IMR-90 (cell line): ENCODE results near the gene CENPM. TPM values are rescaled to one million over a fixed set of nuclear protein-coding genes. Genes with fewer than 3 reads are reported as not detected.

Experiments
- ATAC-seq: fragments of 200-7000 bp; cut with Tn5 transposase; 2 replicates; pipeline ENCODE4 v1.9.1; 2020; ENCODE audit warnings: low read depth, mild to moderate bottlenecking, moderate library complexity
- BruUV-seq: library from RNA; stranded (reverse); fragments of 400-500 nt; replicated peaks from 2 replicates; lab custom pipeline; 2021; lab: Mats Ljungman, UMichigan
- CTCF ChIA-PET: fragments of 300-600 bp; formaldehyde crosslinking; extraction: SDS; loops from one replicate; lab custom pipeline; 2021; ENCODE audit warnings: antibody characterized with exemption; lab: Yijun Ruan, JAX
- POLR2A ChIA-PET: fragments of 300-600 bp; sonication (Branson Sonifier 250); formaldehyde crosslinking; loops from one replicate; lab custom pipeline; 2022; ENCODE audit warnings: antibody characterized with exemption; ENCODE audit not compliant: unreplicated experiment; lab: Charles Lee
- DNase-seq: peaks from one replicate; pipeline ENCODE4 v3.0.0; 2013
- H2AFZ ChIP-seq: replicated peaks from 2 replicates; pipeline ENCODE3; 2013; ENCODE audit warnings: low read length, mild to moderate bottlenecking; ENCODE audit not compliant: poor library complexity
- H2AK5ac ChIP-seq: 2 replicates; pipeline ENCODE4 v1.6.1; 2013; ENCODE audit warnings: low read depth, low read length, inconsistent platforms
- H2AK9ac ChIP-seq: replicated peaks from 2 replicates; pipeline ENCODE3; 2013; ENCODE audit warnings: mild to moderate bottlenecking, low read depth, low read length, moderate library complexity; ENCODE audit not compliant: poor library complexity
- H2BK120ac ChIP-seq: 2 replicates; pipeline ENCODE4 v1.6.1; 2013; ENCODE audit warnings: low read depth, low read length, inconsistent platforms
- H2BK15ac ChIP-seq: 3 replicates; pipeline ENCODE4 v1.6.1; 2013; ENCODE audit warnings: low read depth, low read length, inconsistent platforms
- H2BK20ac ChIP-seq: 2 replicates; pipeline ENCODE4 v1.6.1; 2013; ENCODE audit warnings: low read depth, mild to moderate bottlenecking, inconsistent platforms, low read length, moderate library complexity
- H2BK5ac ChIP-seq: 2 replicates; pipeline ENCODE4 v1.6.1; 2013; ENCODE audit warnings: mild to moderate bottlenecking, low read depth, low read length, inconsistent platforms; ENCODE audit not compliant: poor library complexity, severe bottlenecking
- H3K14ac ChIP-seq: replicated peaks from 2 replicates; pipeline ENCODE4 v1.6.1; 2013; ENCODE audit warnings: low read depth, low read length, inconsistent platforms
- H3K18ac ChIP-seq: 2 replicates; pipeline ENCODE4 v1.6.1; 2013; ENCODE audit warnings: low read depth, low read length, control low read depth
- H3K23ac ChIP-seq: 2 replicates; pipeline ENCODE4 v1.6.1; 2013; ENCODE audit warnings: low read depth, low read length, inconsistent platforms
- H3K27ac ChIP-seq: 2 replicates; pipeline ENCODE4 v1.5.1; 2013; ENCODE audit warnings: mild to moderate bottlenecking, control low read depth, low read length; ENCODE audit not compliant: insufficient read depth
- H3K27me3 ChIP-seq: 2 replicates; pipeline ENCODE4 v1.6.1; 2013; ENCODE audit warnings: low read length; ENCODE audit not compliant: control insufficient read depth, insufficient read depth
- H3K36me3 ChIP-seq: 2 replicates; pipeline ENCODE4 v1.6.1; 2013; ENCODE audit warnings: low read length, mixed read lengths; ENCODE audit not compliant: control insufficient read depth, insufficient read depth
- H3K4ac ChIP-seq: 2 replicates; pipeline ENCODE4 v1.6.1; 2013; ENCODE audit warnings: low read depth, low read length, inconsistent platforms
- H3K4me1 ChIP-seq: 2 replicates; pipeline ENCODE4 v1.6.1; 2013; ENCODE audit warnings: low read length, mixed read lengths; ENCODE audit not compliant: control insufficient read depth, insufficient read depth
- H3K4me2 ChIP-seq: 2 replicates; pipeline ENCODE4 v1.6.1; 2013; ENCODE audit warnings: low read depth, mild to moderate bottlenecking, control low read depth, low read length, moderate library complexity
- H3K4me3 ChIP-seq: 2 replicates; pipeline ENCODE4 v1.5.1; 2013; ENCODE audit warnings: low read depth, mild to moderate bottlenecking, control low read depth, low read length, moderate library complexity; ENCODE audit not compliant: insufficient read depth
- H3K56ac ChIP-seq: 2 replicates; pipeline ENCODE4 v1.6.1; 2013; ENCODE audit warnings: low read length, inconsistent platforms; ENCODE audit not compliant: insufficient read depth; ENCODE audit errors: extremely low read depth
- H3K79me1 ChIP-seq, 2 experiments: 2 replicates each; pipeline ENCODE4 v1.6.1; 2013; ENCODE audit warnings: low read length in 2 of 2, inconsistent platforms in 1 of 2, low read depth in 1 of 2
- H3K9ac ChIP-seq: 2 replicates; pipeline ENCODE4 v1.6.1; 2013; ENCODE audit warnings: low read depth, low read length, control low read depth
- H3K9me1 ChIP-seq: 2 replicates; pipeline ENCODE4 v1.6.1; 2013; ENCODE audit warnings: low read length, inconsistent platforms; ENCODE audit not compliant: insufficient read depth
- H3K9me3 ChIP-seq: 2 replicates; pipeline ENCODE4 v1.6.1; 2013; ENCODE audit warnings: low read length; ENCODE audit not compliant: control insufficient read depth, insufficient read depth
- H4K20me1 ChIP-seq: 2 replicates; pipeline ENCODE4 v1.6.1; 2013; ENCODE audit warnings: low read length, inconsistent platforms; ENCODE audit not compliant: insufficient read depth
- H4K5ac ChIP-seq: 2 replicates; pipeline ENCODE4 v1.6.1; 2013; ENCODE audit warnings: mild to moderate bottlenecking, low read depth, low read length, control low read depth
- H4K8ac ChIP-seq, 2 experiments: 2 replicates each; pipeline ENCODE4 v1.6.1; 2013; ENCODE audit warnings: low read depth in 2 of 2, low read length in 2 of 2, control low read depth in 1 of 2, inconsistent platforms in 1 of 2
- H4K91ac ChIP-seq: 2 replicates; pipeline ENCODE4 v1.6.1; 2013; ENCODE audit warnings: low read depth, low read length, inconsistent platforms; ENCODE audit not compliant: insufficient read depth
- CTCF ChIP-seq: conservative IDR thresholded peaks from 2 replicates; pipeline ENCODE4 v1.5.1; 2012; ENCODE audit warnings: mild to moderate bottlenecking, low read depth, low read length, improper control_type of control experiment
- USF2 ChIP-seq: fragments of 150-350 bp; IDR thresholded peaks from 2 replicates; pipeline ENCODE4 v1.6.1; 2017; ENCODE audit warnings: mild to moderate bottlenecking, antibody characterized with exemption, low read length, low read depth
- WGBS, 2 experiments: methylation state at CpG; one replicate each; pipeline versions ENCODE4 v1.1.5 to v1.1.7; 2013; ENCODE audit warnings: missing lambda C conversion rate in 2 of 2; ENCODE audit not compliant: insufficient read length in 1 of 2; ENCODE audit errors: extremely low coverage in 2 of 2; 5-methylcytosine and 5-hydroxymethylcytosine counted together
- dilution Hi-C: fragments of 300-500 bp; cut with HindIII; formaldehyde crosslinking; loops from one replicate; pipeline ENCODE4 v1.14.3; 2018; ENCODE audit warnings: low sequenced_read_pairs; ENCODE audit not compliant: unreplicated experiment
- in situ Hi-C: fragments of 300-500 bp; cut with MboI; formaldehyde crosslinking; loops from 3 replicates; pipeline ENCODE4 v1.14.3; 2019; ENCODE audit warnings: low sequenced_read_pairs, inconsistent platforms, mixed read lengths
- intact Hi-C: fragments of 100-400 bp; cut with micrococcal nuclease; formaldehyde crosslinking; loops from 2 replicates; pipeline ENCODE4 v1.10.0; 2022
- polyA plus RNA-seq, 3 experiments: library from polyadenylated mRNA; depleted of rRNA; stranded (reverse); fragments of >200 nt; gene quantifications; 2 replicates each; pipeline ENCODE4 v1.2.3, GENCODE V29; 2012; ENCODE audit warnings: low replicate concordance in 1 of 3
- total RNA-seq: library from RNA; depleted of rRNA; stranded (reverse); fragments of >200 nt; gene quantifications from 2 replicates; pipeline ENCODE4 v1.2.3, GENCODE V29; 2012

CENPM gene
- total and polyA plus RNA-seq, 2 of the 4 experiments (the other 2 are of a cell fraction) = 18.1 to 20.1 TPM

- Histone ChIP-seq H4K20me1 (no peaks in the 10 kb centered on the region; the same call in 1 of the 2 replicates), H3K4ac (no peak within 1 kb of the TSS), H3K36me3 (no peaks in the 10 kb centered on the region), H3K79me1 (no peaks in the 10 kb centered on the region), H3K9me3 (no peaks in the 10 kb centered on the region), H3K4me2 (no peak within 1 kb of the TSS), H3K27me3 (no peaks in the 10 kb centered on the region), H3K4me3 (no peak within 1 kb of the TSS), H3K9ac (no peak within 1 kb of the TSS), H2BK15ac (no peak within 1 kb of the TSS), H4K5ac (no peak within 1 kb of the TSS), H3K27ac (no peak within 1 kb of the TSS), H2BK120ac (no peak within 1 kb of the TSS), H3K9me1 (no peaks in the 10 kb centered on the region), H4K91ac (no peak within 1 kb of the TSS), H2AFZ (no peak within 1 kb of the TSS), H3K56ac (no peak within 1 kb of the TSS), H2AK9ac (peak within 1 kb of the TSS; percentile 16), H3K18ac (no peak within 1 kb of the TSS), H2BK5ac (no peak within 1 kb of the TSS), H3K4me1 (no peaks in the 10 kb centered on the region), H4K8ac (no peak within 1 kb of the TSS), H3K23ac (no peak within 1 kb of the TSS), H3K14ac (no peak within 1 kb of the TSS), H2BK20ac (no peak within 1 kb of the TSS), H2AK5ac (no peak within 1 kb of the TSS)
- no TSS peak for BruUV-seq
- intact Hi-C loops = no loop called here
- no peak; the same call in 1 of the 2 replicates for ATAC-seq
- TF ChIP-seq CTCF = no peak
- TF ChIP-seq USF2 = peak; percentile 51
- ChIA-PET POLR2A (no interaction called here), CTCF (no interaction called here)
- dilution Hi-C loops = no loop called here
- DNase-seq = no peak
- no CpG with 5 or more reads among the region's 16 CpGs for WGBS, 2 experiments
- in situ Hi-C loops = no loop called here
Observed at GRCh38 chr22:41951898-41952474, 5.0 kb upstream of the CENPM start, which contains the start of gene SMIM45. SMIM45 (plus strand) TSS chr22:41952150.
